Progenitor cell of endocrine pancreas (in vitro differentiated cells): ENCODE data around the gene DZIP1. TPM values are rescaled to one million over a fixed set of nuclear protein-coding genes. Genes with fewer than 3 reads are reported as not detected.

Experiments used
- DNase-seq: peaks from one replicate; pipeline ENCODE4 v3.0.0; 2021; ENCODE audit warnings: low spot score; ENCODE audit not compliant: unreplicated experiment
- H3K27ac Mint-ChIP-seq: 2 replicates; pipeline ENCODE4 v1.8.0; 2021; ENCODE audit warnings: mild to moderate bottlenecking, moderate library complexity, mixed read lengths
- H3K27me3 Mint-ChIP-seq: 2 replicates; pipeline ENCODE4 v1.8.0; 2021; ENCODE audit warnings: mixed read lengths
- H3K36me3 Mint-ChIP-seq: 2 replicates; pipeline ENCODE4 v1.8.0; 2022; ENCODE audit warnings: mixed read lengths; ENCODE audit not compliant: insufficient read depth
- H3K4me1 Mint-ChIP-seq: 2 replicates; pipeline ENCODE4 v1.8.0; 2021; ENCODE audit warnings: low read depth, mixed read lengths
- H3K4me3 Mint-ChIP-seq: 2 replicates; pipeline ENCODE4 v1.8.0; 2021; ENCODE audit warnings: low read depth, mild to moderate bottlenecking, moderate library complexity, mixed read lengths
- H3K9me3 Mint-ChIP-seq: 2 replicates; pipeline ENCODE4 v1.8.0; 2021; ENCODE audit warnings: low read depth, mixed read lengths
- total RNA-seq: library from RNA; stranded (reverse); gene quantifications from 2 replicates; pipeline ENCODE4 v1.2.1, GENCODE V29; 2021
- TF ChIP-seq, protein P1 (sequence below): fragments of 200-600 bp; sonication (generic); IDR thresholded peaks from one replicate; pipeline ENCODE4 v1.5.0; 2021; ENCODE audit warnings: antibody characterized with exemption, mild to moderate bottlenecking; ENCODE audit not compliant: unreplicated experiment

Gene DZIP1
- total RNA-seq, 1 donor from 2014 or later, result 35.4 TPM

DNA sequence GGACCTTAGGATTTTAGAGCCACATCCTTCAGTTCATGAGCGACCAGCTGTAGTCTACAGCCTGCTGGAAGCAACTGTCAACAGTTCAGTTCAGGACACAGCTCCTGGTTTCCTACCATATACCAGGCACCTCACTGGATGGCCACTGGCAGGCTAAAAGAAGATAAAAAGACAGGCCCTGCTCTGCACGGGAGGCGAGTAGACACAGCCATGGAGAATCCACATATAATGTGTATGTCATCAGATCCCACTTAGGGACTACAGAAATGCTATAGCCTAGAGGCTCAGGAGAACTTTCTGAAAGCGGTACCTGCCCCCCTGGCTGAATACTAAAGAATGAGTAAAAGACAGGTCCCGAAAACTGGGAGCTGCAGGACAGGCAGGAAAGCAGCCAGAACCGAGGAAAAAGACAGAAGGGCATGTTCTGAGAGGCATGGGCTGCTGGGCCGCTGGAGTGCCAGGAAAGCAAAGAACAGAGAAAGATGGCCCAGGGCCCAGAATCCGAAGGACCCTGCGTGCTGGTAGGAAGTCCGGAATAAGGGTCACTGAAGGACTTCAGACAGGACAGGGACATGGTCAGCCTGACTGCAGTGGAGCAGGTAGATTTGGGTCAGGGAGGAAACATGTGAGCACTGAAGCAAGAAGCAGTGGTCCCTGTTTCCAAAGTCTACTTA is 23.5 kb downstream of the DZIP1 start:
- no peak overlapping the region for H3K4me3 Mint-ChIP-seq
- TF ChIP-seq, protein P1, sequence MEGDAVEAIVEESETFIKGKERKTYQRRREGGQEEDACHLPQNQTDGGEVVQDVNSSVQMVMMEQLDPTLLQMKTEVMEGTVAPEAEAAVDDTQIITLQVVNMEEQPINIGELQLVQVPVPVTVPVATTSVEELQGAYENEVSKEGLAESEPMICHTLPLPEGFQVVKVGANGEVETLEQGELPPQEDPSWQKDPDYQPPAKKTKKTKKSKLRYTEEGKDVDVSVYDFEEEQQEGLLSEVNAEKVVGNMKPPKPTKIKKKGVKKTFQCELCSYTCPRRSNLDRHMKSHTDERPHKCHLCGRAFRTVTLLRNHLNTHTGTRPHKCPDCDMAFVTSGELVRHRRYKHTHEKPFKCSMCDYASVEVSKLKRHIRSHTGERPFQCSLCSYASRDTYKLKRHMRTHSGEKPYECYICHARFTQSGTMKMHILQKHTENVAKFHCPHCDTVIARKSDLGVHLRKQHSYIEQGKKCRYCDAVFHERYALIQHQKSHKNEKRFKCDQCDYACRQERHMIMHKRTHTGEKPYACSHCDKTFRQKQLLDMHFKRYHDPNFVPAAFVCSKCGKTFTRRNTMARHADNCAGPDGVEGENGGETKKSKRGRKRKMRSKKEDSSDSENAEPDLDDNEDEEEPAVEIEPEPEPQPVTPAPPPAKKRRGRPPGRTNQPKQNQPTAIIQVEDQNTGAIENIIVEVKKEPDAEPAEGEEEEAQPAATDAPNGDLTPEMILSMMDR, result no peak
- no peak for DNase-seq
- H3K27me3 Mint-ChIP-seq, result no peaks in the 10 kb centered on the region
- no peaks in the 10 kb centered on the region for H3K9me3 Mint-ChIP-seq
- no peak overlapping the region for H3K27ac Mint-ChIP-seq
- H3K36me3 Mint-ChIP-seq, result peaks cover 25% of the 10 kb centered on the region
- no peaks in the 10 kb centered on the region for H3K4me1 Mint-ChIP-seq

- no peaks in the 10 kb centered on the region for H3K27me3 Mint-ChIP-seq
- no peak overlapping the region for H3K4me3 Mint-ChIP-seq
- peaks cover 6% of the 10 kb centered on the region for H3K4me1 Mint-ChIP-seq
- no peak overlapping the region for H3K27ac Mint-ChIP-seq
- H3K9me3 Mint-ChIP-seq, result no peaks in the 10 kb centered on the region
- H3K36me3 Mint-ChIP-seq, result peaks cover 21% of the 10 kb centered on the region
- DNase-seq, result no peak
- TF ChIP-seq, protein P1, result no peak
Measured at GRCh38 chr13:95620030-95620824, 24.3 kb downstream of the DZIP1 start.

GRCh38 chr13:95615539-95615938 is 29.0 kb downstream of the DZIP1 start:
- no peak for DNase-seq
- no peaks in the 10 kb centered on the region for H3K27me3 Mint-ChIP-seq
- H3K4me1 Mint-ChIP-seq, result peaks cover 14% of the 10 kb centered on the region
- no peak overlapping the region for H3K27ac Mint-ChIP-seq
- H3K9me3 Mint-ChIP-seq, result no peaks in the 10 kb centered on the region
- TF ChIP-seq, protein P1, result no peak
- H3K4me3 Mint-ChIP-seq, result no peak overlapping the region
- peaks cover 23% of the 10 kb centered on the region for H3K36me3 Mint-ChIP-seq

DNA sequence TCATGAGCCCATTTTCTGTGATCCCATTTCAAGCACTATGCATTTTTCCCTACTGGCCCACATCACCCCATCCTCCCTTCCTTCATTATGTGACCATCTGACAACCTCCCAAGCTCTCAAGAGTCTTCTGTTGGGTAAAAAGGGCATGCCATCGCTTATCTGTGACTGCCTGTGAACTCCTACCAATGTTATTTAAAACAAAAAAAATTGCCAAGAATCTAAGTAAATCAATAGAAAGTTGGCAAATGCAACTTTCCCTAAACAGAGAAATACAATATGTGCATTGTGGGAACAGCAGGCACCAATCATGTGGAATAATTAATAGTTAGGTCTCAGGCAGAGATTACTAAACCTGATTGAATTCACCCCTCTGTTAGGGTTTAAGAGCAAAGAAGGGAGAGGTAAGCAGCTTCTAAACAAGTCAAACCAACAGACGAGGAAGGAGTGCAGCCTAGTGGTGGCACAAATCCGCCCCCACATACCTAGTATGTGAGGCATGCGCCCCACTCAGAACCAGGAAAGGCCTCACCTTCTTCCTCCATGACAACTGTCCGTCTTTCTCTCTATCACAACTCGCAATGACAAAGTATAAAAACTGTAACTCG is 29.8 kb downstream of the DZIP1 start:
- H3K27me3 Mint-ChIP-seq, result no peaks in the 10 kb centered on the region
- H3K4me1 Mint-ChIP-seq, result peaks cover 14% of the 10 kb centered on the region
- DNase-seq, result no peak
- H3K9me3 Mint-ChIP-seq, result no peaks in the 10 kb centered on the region
- TF ChIP-seq, protein P1, result no peak
- H3K4me3 Mint-ChIP-seq, result no peak overlapping the region
- H3K36me3 Mint-ChIP-seq, result peaks cover 21% of the 10 kb centered on the region
- peak overlapping the region; percentile 29 for H3K27ac Mint-ChIP-seq

GRCh38 chr13:95608640-95609323 is 35.7 kb downstream of the DZIP1 start:
- no peaks in the 10 kb centered on the region for H3K27me3 Mint-ChIP-seq
- peaks cover 5% of the 10 kb centered on the region for H3K4me1 Mint-ChIP-seq
- peaks cover 21% of the 10 kb centered on the region for H3K36me3 Mint-ChIP-seq
- no peak overlapping the region for H3K27ac Mint-ChIP-seq
- H3K4me3 Mint-ChIP-seq, result no peak overlapping the region
- TF ChIP-seq, protein P1, result no peak
- DNase-seq, result no peak
- H3K9me3 Mint-ChIP-seq, result no peaks in the 10 kb centered on the region
